GM12878 (cell line): ENCODE measurements around the gene NUP205. TPM values are rescaled to one million over a fixed set of nuclear protein-coding genes. Genes with fewer than 3 reads are reported as not detected.

ENCODE experiments used
- ATAC-seq: fragments of 200-7000 bp; cut with Tn5 transposase; 3 replicates; pipeline ENCODE4 v1.9.1; 2020; ENCODE audit warnings: mild to moderate bottlenecking, moderate library complexity
- BruUV-seq: library from RNA; stranded (reverse); fragments of 400-500 nt; replicated peaks from 2 replicates; lab custom pipeline; 2021; lab: Mats Ljungman, UMichigan
- CTCF ChIA-PET: fragments of 300-600 bp; sonication (Branson Sonifier 250); formaldehyde crosslinking; extraction: SDS; loops from one replicate; lab custom pipeline; 2021; ENCODE audit warnings: inconsistent platforms; lab: Yijun Ruan, JAX
- POLR2A ChIA-PET: fragments of 350-600 bp; formaldehyde crosslinking; extraction: SDS; loops from one replicate; lab custom pipeline; 2021; ENCODE audit warnings: inconsistent platforms; lab: Charles Lee
- RAD21 ChIA-PET: fragments of 300-600 bp; sonication (Branson Sonifier 250); formaldehyde crosslinking; loops from one replicate; lab custom pipeline; 2023; ENCODE audit warnings: antibody characterized with exemption; ENCODE audit not compliant: unreplicated experiment; lab: Charles Lee
- SMC1A ChIA-PET: fragments of 300-600 bp; sonication (Branson Sonifier 250); formaldehyde crosslinking; loops from one replicate; lab custom pipeline; 2023; ENCODE audit not compliant: unreplicated experiment, uncharacterized antibody; lab: Charles Lee
- DNase-seq: peaks from one replicate; pipeline ENCODE4 v3.0.0-alpha.2; 2011; ENCODE audit warnings: low read depth, low spot score
- FAIRE-seq: peaks from 3 replicates; lab custom pipeline; 2011; peaks lifted over from hg19 to GRCh38; lab: Jason Lieb, UNC
- H2AFZ ChIP-seq: 2 replicates; pipeline ENCODE4 v1.6.0; 2011; ENCODE audit warnings: low read depth, low read length, control low read depth; ENCODE audit not compliant: control insufficient read depth
- H3K27ac ChIP-seq: 2 replicates; pipeline ENCODE4 v1.5.1; 2011; ENCODE audit warnings: control low read depth; ENCODE audit not compliant: control insufficient read depth, insufficient read depth
- H3K27me3 ChIP-seq, 2 experiments: replicated peaks in 1 of 2; 2 replicates each; pipeline versions ENCODE4 v1.6.0 to v1.6.1; 2011; ENCODE audit warnings: low read length in 1 of 2; ENCODE audit not compliant: control insufficient read depth in 2 of 2, insufficient read depth in 2 of 2
- H3K36me3 ChIP-seq, 2 experiments: 2 replicates each; pipeline ENCODE4 v1.5.1; 2011; ENCODE audit warnings: low read length in 1 of 2; ENCODE audit not compliant: control insufficient read depth in 2 of 2, insufficient read depth in 2 of 2
- H3K4me1 ChIP-seq: 2 replicates; pipeline ENCODE4 v1.6.1; 2011; ENCODE audit warnings: mild to moderate bottlenecking, low read length, moderate library complexity, mixed read lengths; ENCODE audit not compliant: control insufficient read depth, insufficient read depth
- H3K4me2 ChIP-seq: 2 replicates; pipeline ENCODE4 v1.6.0; 2011; ENCODE audit warnings: control low read depth; ENCODE audit not compliant: control insufficient read depth, insufficient read depth
- H3K4me3 ChIP-seq: fragments of 200-600 bp; sonication (generic); 2 replicates; pipeline ENCODE4 v1.5.1; 2016
- H3K79me2 ChIP-seq: 2 replicates; pipeline ENCODE4 v1.6.0; 2011; ENCODE audit warnings: low read length; ENCODE audit not compliant: control insufficient read depth, insufficient read depth
- H3K9ac ChIP-seq: 2 replicates; pipeline ENCODE4 v1.8.0; 2011; ENCODE audit warnings: low read length, control low read depth, mixed read lengths; ENCODE audit not compliant: control insufficient read depth, insufficient read depth
- H3K9me3 ChIP-seq: replicated peaks from 3 replicates; pipeline ENCODE4 v1.5.1; 2011; ENCODE audit warnings: mild to moderate bottlenecking, low read length; ENCODE audit not compliant: control insufficient read depth, insufficient read depth
- H4K20me1 ChIP-seq: 2 replicates; pipeline ENCODE4 v1.6.0; 2011; ENCODE audit not compliant: control insufficient read depth, insufficient read depth
- BACH1 ChIP-seq: fragments of 450-650 bp; IDR thresholded peaks from 2 replicates; pipeline ENCODE4 v1.6.1; 2017; ENCODE audit warnings: mild to moderate bottlenecking, borderline replicate concordance
- BRCA1 ChIP-seq: IDR thresholded peaks from 2 replicates; pipeline ENCODE4 v1.6.1; 2011; ENCODE audit warnings: low read depth, low read length, improper control_type of control experiment
- CBX3 ChIP-seq: fragments of 200-600 bp; sonication (generic); IDR thresholded peaks from 2 replicates; pipeline ENCODE4 v1.6.1; 2016; ENCODE audit warnings: low read depth, borderline replicate concordance
- ELK1 ChIP-seq: IDR thresholded peaks from 2 replicates; pipeline ENCODE4 v1.6.1; 2012; ENCODE audit warnings: low read depth, low read length, improper control_type of control experiment
- MEF2A ChIP-seq: IDR thresholded peaks from 2 replicates; pipeline ENCODE4 v1.6.1; 2011; ENCODE audit warnings: low read depth, mild to moderate bottlenecking, low read length, moderate library complexity; ENCODE audit not compliant: insufficient read depth
- MYB ChIP-seq: fragments of 150-350 bp; IDR thresholded peaks from 2 replicates; pipeline ENCODE4 v1.6.1; 2014; ENCODE audit warnings: mild to moderate bottlenecking, low read depth, low read length, borderline replicate concordance
- NKRF ChIP-seq: fragments of 450-650 bp; conservative IDR thresholded peaks from 2 replicates; pipeline ENCODE4 v1.6.1; 2017; ENCODE audit warnings: mild to moderate bottlenecking, moderate library complexity
- PAX8 ChIP-seq: fragments of 450-650 bp; IDR thresholded peaks from 2 replicates; pipeline ENCODE4 v1.6.1; 2017; ENCODE audit warnings: mild to moderate bottlenecking, moderate library complexity
- PBX3 ChIP-seq: IDR thresholded peaks from 2 replicates; pipeline ENCODE4 v1.6.1; 2011; ENCODE audit warnings: mild to moderate bottlenecking, low read depth, low read length, moderate library complexity; ENCODE audit not compliant: insufficient replicate concordance
- SP1 ChIP-seq: IDR thresholded peaks from one replicate; pipeline ENCODE4 v1.6.1; 2011; ENCODE audit warnings: low read depth, low read length
- STAT1 ChIP-seq: fragments of 450-650 bp; conservative IDR thresholded peaks from 2 replicates; pipeline ENCODE4 v1.6.1; 2014; ENCODE audit warnings: antibody characterized with exemption, mild to moderate bottlenecking
- ZNF384 ChIP-seq: IDR thresholded peaks from 2 replicates; pipeline ENCODE4 v1.6.1; 2012; ENCODE audit warnings: low read depth, mild to moderate bottlenecking, low read length, improper control_type of control experiment, borderline replicate concordance
- WGBS: methylation state at CpG from one replicate; pipeline ENCODE4 v1.1.6; 2016; ENCODE audit warnings: low lambda C conversion rate; ENCODE audit not compliant: insufficient replicate concordance, insufficient coverage; ENCODE audit errors: missing lambda C conversion rate; 5-methylcytosine and 5-hydroxymethylcytosine counted together
- in situ Hi-C: fragments of 300-500 bp; cut with MboI; formaldehyde crosslinking; loops from 9 replicates; pipeline ENCODE4 v1.14.3; 2018; ENCODE audit warnings: mixed read lengths
- intact Hi-C: fragments of 100-400 bp; cut with micrococcal nuclease; formaldehyde crosslinking; loops from one replicate; pipeline ENCODE4 v1.14.2; 2022; ENCODE audit not compliant: unreplicated experiment
- polyA plus RNA-seq, 11 experiments: library from polyadenylated mRNA; depleted of rRNA in 4 of 11; unstranded in 6 of 11; stranded (reverse) in 5 of 11; fragments of >200 nt; fragmentation: Nextera tagmentation in 4 of 11; fragmentation: Illumina TruSeq in 1 of 11; extraction: Ambion mirVana in 4 of 11; extraction: Trizol in 1 of 11; gene quantifications; 1 replicate in 1 of 11; 2 replicates in 10 of 11; pipeline versions ENCODE4 v1.2.1 to v1.2.3, GENCODE V29; 2011 to 2016; ENCODE audit warnings: inconsistent platforms in 2 of 11, missing spikeins in 2 of 11, low read depth in 1 of 11
- total RNA-seq, 4 experiments: library from RNA; depleted of rRNA in 3 of 4; stranded (reverse); fragments of >200 nt in 3 of 4; fragmentation: Illumina TruSeq in 1 of 4; extraction: Trizol in 1 of 4; gene quantifications; 2 replicates each; pipeline versions ENCODE4 v1.2.1 to v1.2.3, GENCODE V29; 2013 to 2021

The NUP205 gene
- total and polyA plus RNA-seq, 10 of the 15 experiments (the other 5 are each of a cell fraction or from before 2014, with no cell fraction given), result 41.4 to 110 (median 85.9) TPM

- no peaks in the 10 kb centered on the region for H3K36me3 ChIP-seq
- ChIA-PET POLR2A (no interaction called here), CTCF (interaction anchor here (1.0 to 4.1 kb wide), 2 partner anchors 128 to 236 kb away, joined by 3 to 15 read pairs; no protein-coding TSS in a partner anchor), SMC1A (no interaction called here), RAD21 (no interaction called here)
- TF ChIP-seq CBX3 (no peak), NKRF (no peak), PAX8 (no peak), BRCA1 (no peak), MEF2A (no peak), ZNF384 (no peak), STAT1 (no peak), BACH1 (no peak), ELK1 (no peak), MYB (no peak), PBX3 (no peak), SP1 (no peak)
- WGBS, result 73% methylated on average over 3 of the region's 3 CpGs
- H3K4me2 ChIP-seq, result no peak overlapping the region
- H3K4me1 ChIP-seq, result no peaks in the 10 kb centered on the region
- H3K79me2 ChIP-seq, result no peaks in the 10 kb centered on the region
- H2AFZ ChIP-seq, result no peak overlapping the region
- no peak overlapping the region for H3K27ac ChIP-seq
- FAIRE-seq (no peak), DNase-seq (no peak), ATAC-seq (no peak)
- in situ Hi-C loops (no loop called here), intact Hi-C loops (no loop called here)
- BruUV-seq, result no TSS peak
- no peaks in the 10 kb centered on the region for H3K27me3 ChIP-seq
- H3K4me3 ChIP-seq, result no peak overlapping the region
- H4K20me1 ChIP-seq, result no peaks in the 10 kb centered on the region
- H3K9ac ChIP-seq, result no peak overlapping the region
- no peaks in the 10 kb centered on the region for H3K9me3 ChIP-seq
Observed at GRCh38 chr7:135517060-135517459, 40.7 kb upstream of the NUP205 start.
